Thoracic aorta (tissue), 2 donors: Measurements from ENCODE around the gene RHEB. TPM values are rescaled to one million over a fixed set of nuclear protein-coding genes. Genes with fewer than 3 reads are reported as not detected.

ENCODE experiments used
- ATAC-seq: fragments of 150-250 bp; one replicate; pipeline ENCODE4 v1.8.0; 2017; ENCODE audit warnings: low read depth; ENCODE audit not compliant: insufficient number of reproducible peaks, low FRiP score
- DNase-seq: peaks from one replicate; pipeline ENCODE4 v3.0.0-alpha.2; 2020; ENCODE audit warnings: low spot score
- H3K27ac ChIP-seq, 2 donors: fragments of 200-600 bp; sonication (generic); 1 replicate in 1 of 2; 2 replicates in 1 of 2; pipeline ENCODE4 v1.5.1; 2016; ENCODE audit warnings: mild to moderate bottlenecking in 2 of 2, moderate library complexity in 2 of 2
- H3K27me3 ChIP-seq: fragments of 200-600 bp; sonication (generic); replicated peaks from 2 replicates; pipeline ENCODE4 v1.6.0; 2016; ENCODE audit warnings: mild to moderate bottlenecking; ENCODE audit not compliant: insufficient read depth
- H3K36me3 ChIP-seq: fragments of 200-600 bp; sonication (generic); one replicate; pipeline ENCODE4 v1.5.1; 2016
- H3K4me1 ChIP-seq, 2 donors: fragments of 200-600 bp; sonication (generic); 1 replicate in 1 of 2; 2 replicates in 1 of 2; pipeline versions ENCODE4 v1.5.1 to v1.6.0; 2016; ENCODE audit warnings: low read depth in 2 of 2, mild to moderate bottlenecking in 1 of 2; ENCODE audit not compliant: control insufficient read depth in 1 of 2
- H3K4me3 ChIP-seq: fragments of 200-600 bp; sonication (generic); 2 replicates; pipeline ENCODE4 v1.5.1; 2016; ENCODE audit warnings: mild to moderate bottlenecking
- H3K9me3 ChIP-seq: fragments of 200-600 bp; sonication (generic); 2 replicates; pipeline ENCODE4 v1.5.1; 2016
- CTCF ChIP-seq: fragments of 200-600 bp; sonication (generic); IDR thresholded peaks from one replicate; pipeline ENCODE4 v1.5.1; 2019; ENCODE audit warnings: antibody characterized with exemption
- total RNA-seq, 2 donors: library from RNA; depleted of rRNA; stranded (reverse); fragments of >200 nt; gene quantifications; one replicate each; pipeline versions ENCODE4 v1.1.0 to v1.2.3, GENCODE V29; 2016

The RHEB gene
- total RNA-seq, 2 donors from 2014 or later = 88.9 to 102 TPM

DNA sequence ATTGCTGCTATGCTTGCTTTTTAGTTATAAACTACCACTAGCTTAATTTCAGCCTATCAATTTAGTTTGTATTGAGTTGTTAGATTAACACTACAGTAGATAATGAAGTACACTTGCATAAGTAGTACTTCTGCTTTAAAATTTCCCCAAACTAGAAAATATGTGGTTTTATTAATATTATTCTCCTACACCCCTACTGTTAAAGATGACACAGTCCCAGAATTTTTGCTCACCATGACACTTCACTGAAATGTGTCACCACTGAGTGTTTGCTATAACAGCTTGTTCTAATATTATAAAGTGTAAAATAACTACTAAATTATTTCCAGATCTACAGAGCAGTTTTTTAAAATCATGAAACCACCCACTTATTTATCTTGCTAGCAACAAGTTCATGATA lies 31.6 kb downstream of the RHEB start:
- peaks cover 11% of the 10 kb centered on the region for H3K36me3 ChIP-seq
- no peak for TF ChIP-seq CTCF
- H3K9me3 ChIP-seq = no peaks in the 10 kb centered on the region
- DNase-seq = no peak
- peaks cover 20 to 68% of the 10 kb centered on the region in 2 donors for H3K4me1 ChIP-seq
- no peak overlapping the region for H3K4me3 ChIP-seq
- H3K27me3 ChIP-seq = no peaks in the 10 kb centered on the region
- H3K27ac ChIP-seq = no peak overlapping the region
- no peak for ATAC-seq

- no peaks in the 10 kb centered on the region for H3K27me3 ChIP-seq
- H3K36me3 ChIP-seq = peaks cover 16% of the 10 kb centered on the region
- H3K9me3 ChIP-seq = no peaks in the 10 kb centered on the region
- H3K4me3 ChIP-seq = no peak overlapping the region
- no peak for ATAC-seq
- no peak for DNase-seq
- no peak for TF ChIP-seq CTCF
- no peak overlapping the region for H3K27ac ChIP-seq
- peaks cover 20 to 64% of the 10 kb centered on the region in 2 donors for H3K4me1 ChIP-seq
Observed at GRCh38 chr7:151487228-151487627, 32.5 kb downstream of the RHEB start.

DNA sequence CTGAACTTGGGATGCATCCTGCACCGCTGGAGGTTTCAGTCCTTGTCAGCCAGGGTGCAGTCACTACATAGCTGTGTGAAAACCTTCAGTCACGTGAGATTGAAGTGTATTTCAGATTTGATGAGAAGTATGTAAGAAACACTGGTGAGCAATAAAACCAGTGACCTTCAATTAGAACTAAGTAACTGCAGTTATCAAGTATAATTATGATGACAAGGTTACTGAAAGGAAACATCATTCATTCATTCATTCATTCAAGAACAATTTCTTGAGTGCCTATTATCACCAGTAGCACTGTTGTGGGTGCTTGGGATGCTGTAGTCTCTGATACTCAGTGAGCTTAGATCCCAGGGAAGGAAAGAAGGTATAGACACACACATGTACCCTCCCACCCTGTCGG lies 33.6 kb downstream of the RHEB start:
- Histone ChIP-seq H3K4me3 (no peak overlapping the region), H3K27ac (no peak overlapping the region), H3K9me3 (no peaks in the 10 kb centered on the region), H3K4me1 (peaks cover 15 to 55% of the 10 kb centered on the region in 2 donors), H3K27me3 (no peaks in the 10 kb centered on the region), H3K36me3 (peaks cover 16% of the 10 kb centered on the region)
- TF ChIP-seq CTCF = no peak
- DNase-seq = no peak
- ATAC-seq = no peak

DNA sequence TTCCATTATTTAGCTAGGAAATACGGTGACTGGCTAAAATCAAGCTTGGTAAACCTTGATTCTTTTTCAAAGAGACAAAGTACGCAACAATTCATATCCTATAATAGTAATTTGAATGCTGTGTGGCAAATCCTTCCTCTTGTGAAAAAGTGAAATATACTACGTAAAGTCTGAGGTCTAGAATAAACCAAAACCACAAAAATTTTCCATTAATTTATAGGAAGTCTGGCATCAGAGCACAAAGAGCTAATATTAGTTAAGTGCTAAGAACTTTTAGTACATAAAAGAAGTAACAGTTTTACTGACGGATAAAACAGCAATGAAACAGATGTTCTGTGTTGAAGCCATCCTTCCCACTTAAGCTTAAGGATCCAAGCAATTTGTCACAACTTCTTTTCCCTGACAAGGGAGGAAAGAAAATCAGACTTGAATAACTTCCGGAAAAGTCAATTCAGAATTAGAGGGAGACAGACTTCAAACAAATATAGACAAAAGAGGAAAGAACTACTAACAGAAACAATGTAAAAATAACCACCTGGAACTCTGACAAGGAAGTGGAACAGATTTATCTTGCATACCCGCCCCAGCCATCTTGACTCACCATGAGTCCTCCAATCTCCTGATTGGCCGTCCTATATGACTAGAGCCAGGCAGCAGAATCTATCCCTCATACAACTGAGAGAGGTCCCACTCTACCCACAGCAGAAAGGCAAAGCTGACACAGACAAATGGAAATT lies 34.6 kb downstream of the RHEB start:
- no peaks in the 10 kb centered on the region for H3K9me3 ChIP-seq
- H3K4me3 ChIP-seq = no peak overlapping the region
- ATAC-seq = no peak
- peaks cover 16% of the 10 kb centered on the region for H3K36me3 ChIP-seq
- H3K4me1 ChIP-seq = peaks cover 15 to 47% of the 10 kb centered on the region in 2 donors
- peak overlapping the region; percentile 41 to 44 for H3K27ac ChIP-seq
- TF ChIP-seq CTCF = no peak
- H3K27me3 ChIP-seq = no peaks in the 10 kb centered on the region
- DNase-seq = no peak

GRCh38 chr7:151483711-151483983 lies 36.0 kb downstream of the RHEB start:
- Histone ChIP-seq H3K27ac (no peak overlapping the region), H3K4me1 (peaks cover 13 to 39% of the 10 kb centered on the region in 2 donors), H3K36me3 (peaks cover 16% of the 10 kb centered on the region), H3K4me3 (no peak overlapping the region), H3K9me3 (no peaks in the 10 kb centered on the region), H3K27me3 (no peaks in the 10 kb centered on the region)
- ATAC-seq (no peak), DNase-seq (no peak)
- no peak for TF ChIP-seq CTCF
